ENCODE data around the gene INAVA.

The INAVA gene

GRCh38 chr1:200875416-200875815, 19.3 kb upstream of the INAVA start:
- no peak for DNase-seq (ENCODE audit: low read depth)

- no peak for DNase-seq (ENCODE audit: low read depth)
Measured at GRCh38 chr1:200877010-200877409, 17.7 kb upstream of the INAVA start.

DNA sequence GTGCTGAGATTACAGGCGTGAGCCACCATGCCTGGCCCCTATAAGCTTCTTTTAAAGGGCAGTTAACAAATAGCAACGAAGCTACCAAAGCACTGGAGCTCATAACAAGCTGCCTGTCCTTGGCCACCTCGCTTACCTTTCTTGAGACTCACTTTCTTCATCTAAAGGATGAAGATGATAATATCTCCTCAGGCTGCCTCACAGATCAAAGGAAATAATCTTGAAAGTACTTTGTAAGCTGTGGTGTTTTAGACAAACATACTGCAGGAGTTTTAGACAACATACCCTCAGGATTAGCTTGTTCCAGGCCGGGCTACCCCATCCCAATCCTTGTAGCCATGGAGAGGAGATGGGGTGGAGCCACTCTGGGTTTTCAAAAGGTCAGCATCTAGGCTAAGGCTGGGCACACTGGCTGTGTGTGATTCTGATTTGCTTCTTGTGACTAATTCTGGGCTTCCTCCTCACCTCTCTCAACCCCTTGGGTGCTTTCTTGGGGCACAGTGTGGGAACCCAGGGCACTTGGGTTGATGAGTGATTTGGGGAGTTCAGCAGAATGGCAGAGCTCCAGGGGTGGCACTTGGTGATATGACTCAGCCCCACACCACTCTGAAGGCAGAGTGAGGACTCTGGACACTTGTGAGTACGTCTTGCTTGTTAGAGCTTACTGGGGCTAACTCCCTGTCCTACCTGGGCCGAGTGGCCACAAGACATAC, 16.7 kb upstream of the INAVA start:
- DNase-seq (ENCODE audit: low read depth), result no peak

DNA sequence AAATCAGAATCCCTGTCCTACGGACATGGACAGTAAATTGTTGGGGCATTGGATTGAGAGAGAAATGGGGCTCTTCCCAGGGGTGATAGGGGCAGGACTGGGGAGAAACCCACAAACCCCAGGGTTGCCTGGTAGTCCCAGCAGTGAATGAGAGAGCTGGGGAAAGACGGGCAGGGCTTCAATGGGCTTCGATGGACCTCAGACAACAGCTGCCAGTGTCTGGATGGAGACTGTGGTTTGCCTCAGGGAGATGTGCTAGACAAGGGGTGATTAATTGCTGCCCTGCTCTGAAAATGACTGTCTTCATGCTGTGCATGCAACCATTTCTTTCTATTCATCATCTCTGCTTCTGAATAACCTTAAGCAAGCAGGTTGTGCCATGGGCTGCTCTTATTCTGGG, 14.5 kb upstream of the INAVA start:
- no peak for DNase-seq (ENCODE audit: low read depth)

DNA sequence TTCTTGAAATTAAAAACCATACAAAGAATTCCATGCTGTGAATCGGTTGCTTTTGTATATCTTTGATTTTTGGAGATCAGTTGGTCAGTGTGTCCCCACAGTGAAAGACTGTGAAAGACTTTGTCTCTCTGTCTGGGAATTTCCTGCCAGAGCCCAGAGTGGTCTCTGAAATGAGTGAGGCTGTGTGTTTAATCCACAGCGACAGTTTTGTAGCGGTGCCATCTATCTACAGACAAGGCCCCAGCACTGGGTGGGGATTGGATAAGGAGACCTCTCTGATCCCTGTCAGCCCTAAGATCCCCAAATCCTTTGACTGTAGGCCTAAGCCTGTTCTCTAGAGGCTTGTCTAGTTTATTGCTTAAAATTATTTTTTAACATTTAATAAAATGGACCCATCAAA, 11.6 kb upstream of the INAVA start:
- no peak for DNase-seq (ENCODE audit: low read depth)

GRCh38 chr1:200885623-200886402, 8.9 kb upstream of the INAVA start:
- DNase-seq (ENCODE audit: low read depth), result no peak

DNA sequence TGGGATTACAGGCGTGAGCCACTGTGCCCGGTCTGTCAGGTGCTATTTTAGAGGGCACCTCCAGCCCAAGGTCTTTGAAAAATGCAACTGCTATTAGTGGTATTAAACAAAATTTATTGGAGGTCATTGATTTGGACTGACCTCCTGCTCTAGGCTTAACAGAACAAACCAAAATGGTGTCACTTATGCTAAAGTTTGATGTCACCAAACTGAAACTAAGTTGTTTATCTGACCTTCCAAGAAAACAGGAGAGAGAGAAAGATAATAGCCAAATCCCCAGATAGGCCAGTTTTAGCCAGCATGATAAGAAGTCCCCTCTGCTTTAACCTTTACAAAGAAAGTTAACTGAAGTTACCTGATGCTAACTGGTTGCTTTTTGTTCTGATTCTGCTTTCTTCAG, 8.1 kb upstream of the INAVA start:
- DNase-seq (ENCODE audit: low read depth), result no peak

- DNase-seq (ENCODE audit: low read depth), result no peak
Measured at GRCh38 chr1:200887036-200887435, 7.7 kb upstream of the INAVA start.

GRCh38 chr1:200887772-200888348, 6.8 kb upstream of the INAVA start:
- DNase-seq (ENCODE audit: low read depth), result no peak

- peak; percentile 40 for DNase-seq (ENCODE audit: low read depth)
Measured at GRCh38 chr1:200888349-200888838, 6.3 kb upstream of the INAVA start.

- DNase-seq (ENCODE audit: low read depth), result no peak
Measured at GRCh38 chr1:200889571-200889970, 5.1 kb upstream of the INAVA start.

- no peak for DNase-seq (ENCODE audit: low read depth)
Measured at GRCh38 chr1:200890027-200890426, 4.7 kb upstream of the INAVA start.

- no peak for DNase-seq (ENCODE audit: low read depth)
Measured at GRCh38 chr1:200890818-200891773, 3.6 kb upstream of the INAVA start.

DNA sequence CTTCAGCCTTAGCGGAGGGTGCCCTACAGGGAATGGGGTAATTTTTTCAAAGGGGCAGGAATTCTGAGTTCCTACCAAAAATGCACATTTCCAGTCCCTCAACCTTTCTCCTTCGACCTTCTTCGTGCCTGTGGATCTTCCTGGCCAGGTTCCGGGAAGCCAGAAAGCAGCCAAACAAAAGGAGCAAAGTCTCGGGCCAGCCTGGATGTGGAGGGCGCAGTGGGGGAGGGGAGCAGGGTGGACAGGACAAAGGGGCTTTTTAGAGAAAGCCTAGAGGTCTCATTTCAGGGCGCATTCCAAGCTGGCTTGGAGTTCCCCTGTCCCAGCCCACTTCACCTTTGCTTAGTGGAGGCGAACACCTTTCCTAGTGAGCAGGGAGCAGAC, 2.9 kb upstream of the INAVA start:
- no peak for DNase-seq (ENCODE audit: low read depth)

- no peak for DNase-seq (ENCODE audit: low read depth)
Measured at GRCh38 chr1:200892546-200892945, 2.2 kb upstream of the INAVA start.

GRCh38 chr1:200892958-200893357, 1.7 kb upstream of the INAVA start:
- no peak for DNase-seq (ENCODE audit: low read depth)

DNA sequence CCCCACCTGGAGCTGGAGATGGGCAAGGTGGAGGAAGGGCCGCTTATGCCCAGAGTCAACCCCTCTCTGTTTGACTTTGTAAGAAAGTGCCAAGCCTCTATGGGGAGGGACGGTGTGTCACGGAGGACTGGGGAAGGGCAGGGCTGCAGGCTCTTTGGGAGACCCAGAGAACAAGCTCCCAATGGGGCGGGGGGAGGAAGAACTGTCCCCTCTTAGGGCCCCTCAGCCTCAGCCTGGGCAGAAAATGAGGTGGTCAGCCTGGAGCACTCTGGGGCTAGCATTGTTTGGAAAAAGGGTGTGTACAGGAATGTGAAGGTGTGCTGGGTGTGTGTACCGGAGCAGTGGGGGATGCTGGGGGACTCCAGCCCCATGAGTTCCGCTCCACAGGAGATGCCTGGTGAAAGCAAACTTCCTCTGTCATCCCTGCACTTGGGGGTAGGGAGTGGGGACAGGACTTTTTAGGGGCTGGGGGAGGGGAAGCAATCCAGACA, 1.2 kb upstream of the INAVA start:
- no peak for DNase-seq (ENCODE audit: low read depth)

DNA sequence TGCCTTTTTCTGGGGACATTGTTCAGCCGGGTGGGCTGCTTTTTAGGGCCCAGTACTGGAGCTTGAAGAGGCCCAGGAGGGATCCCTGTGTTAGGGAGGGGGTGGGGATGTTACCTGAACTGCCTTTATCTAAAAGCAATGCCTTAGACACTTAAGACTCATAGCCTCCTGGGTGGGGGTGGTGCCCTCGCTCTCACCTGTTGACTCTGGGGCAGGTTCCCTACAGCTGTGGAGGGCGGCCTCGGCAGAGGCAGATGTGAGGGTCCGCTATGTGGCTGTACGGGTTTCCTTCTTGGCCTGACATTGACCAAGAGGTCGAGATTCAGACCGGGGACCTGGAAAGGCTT, 716 bp downstream of the INAVA start:
- DNase-seq (ENCODE audit: low read depth), result no peak

- no peak for DNase-seq (ENCODE audit: low read depth)
Measured at GRCh38 chr1:200895801-200896530, 1.3 kb downstream of the INAVA start.

DNA sequence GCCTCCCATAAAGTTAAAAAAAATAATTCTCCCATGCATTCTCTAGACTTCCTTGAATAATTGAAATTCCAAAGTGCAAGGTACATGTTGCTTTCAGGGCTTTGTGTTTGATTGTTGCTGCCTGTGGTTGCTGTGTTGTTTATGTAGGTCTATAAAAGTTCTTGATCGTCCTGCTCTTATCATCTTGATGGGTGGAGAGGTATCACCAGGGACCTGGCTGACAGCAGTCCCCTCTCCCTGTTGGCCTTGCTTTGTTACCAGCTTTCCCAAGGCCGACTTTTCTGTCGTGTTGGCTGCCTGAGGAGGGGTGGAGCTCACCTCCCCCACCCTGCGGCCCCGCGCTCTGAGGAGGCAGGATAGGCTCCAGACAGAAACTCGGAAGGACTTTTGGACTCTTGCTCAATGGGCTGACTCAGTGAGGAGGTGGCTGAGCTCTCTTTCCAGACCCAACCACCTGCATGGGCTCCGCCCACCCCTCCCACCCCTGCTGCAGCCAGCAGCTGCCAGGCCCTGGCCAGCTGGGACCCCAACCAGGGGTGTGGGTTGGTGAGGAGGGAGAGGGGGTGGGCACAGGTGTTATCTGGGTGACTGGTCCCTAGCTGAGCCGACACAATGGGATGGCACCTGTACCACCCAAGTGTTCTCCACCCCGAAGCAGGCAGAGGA, 2.0 kb downstream of the INAVA start:
- no peak for DNase-seq (ENCODE audit: low read depth)

- DNase-seq (ENCODE audit: low read depth), result no peak
Measured at GRCh38 chr1:200897259-200897658, 2.6 kb downstream of the INAVA start.

Measured in stimulated activated CD8-positive, alpha-beta memory T cell treated with anti-CD3 and anti-CD28 coated beads, Interleukin-7, amount 100 ng/mL, for 24 hours (primary cell).